Stimulated activated CD4-positive, alpha-beta T cell treated with anti-CD3 and anti-CD28 coated beads, Interleukin-1b, Interleukin-23, amount 100 ng/mL, for 24 hours (primary cell): ENCODE results near the gene DPP4.

Experiments
- DNase-seq, 4 experiments: peaks; one replicate each; pipeline ENCODE4 v3.0.0-alpha.2; 2020; ENCODE audit warnings: low read depth in 4 of 4, low spot score in 1 of 4

The DPP4 gene

GRCh38 chr2:162073888-162074631 is at the start of gene DPP4:
Gene DPP4, minus strand, starts transcription at chr2:162074215. Its CDS starts 234 bp downstream, at chr2:162073981.
- DNase-seq = peak; percentile 18 to 40 (median 29)

- no peak for DNase-seq
Measured at GRCh38 chr2:162118166-162119031, 44.4 kb upstream of the DPP4 start.

- no peak for DNase-seq
Measured at GRCh38 chr2:162116352-162116751, 42.3 kb upstream of the DPP4 start.

- no peak for DNase-seq
Measured at GRCh38 chr2:162115076-162115475, 41.1 kb upstream of the DPP4 start.

GRCh38 chr2:162114271-162114670 is 40.3 kb upstream of the DPP4 start:
- no peak for DNase-seq

GRCh38 chr2:162113776-162114168 is 39.8 kb upstream of the DPP4 start:
- DNase-seq = no peak

GRCh38 chr2:162113088-162113775 is 39.2 kb upstream of the DPP4 start:
- DNase-seq = no peak

GRCh38 chr2:162111958-162112850 is 38.2 kb upstream of the DPP4 start:
- DNase-seq = no peak

- DNase-seq = no peak
Measured at GRCh38 chr2:162107361-162107901, 33.4 kb upstream of the DPP4 start.

GRCh38 chr2:162106746-162107145 is 32.7 kb upstream of the DPP4 start:
- no peak for DNase-seq

GRCh38 chr2:162106146-162106551 is 32.1 kb upstream of the DPP4 start:
- no peak for DNase-seq

GRCh38 chr2:162103443-162104009 is 29.5 kb upstream of the DPP4 start:
- no peak for DNase-seq

- no peak for DNase-seq
Measured at GRCh38 chr2:162100579-162100978, 26.6 kb upstream of the DPP4 start.

- no peak for DNase-seq
Measured at GRCh38 chr2:162099836-162100235, 25.8 kb upstream of the DPP4 start.

- no peak for DNase-seq
Measured at GRCh38 chr2:162092658-162093556, 18.9 kb upstream of the DPP4 start.

- no peak for DNase-seq
Measured at GRCh38 chr2:162092008-162092390, 18.0 kb upstream of the DPP4 start.

- DNase-seq = no peak
Measured at GRCh38 chr2:162091325-162092007, 17.5 kb upstream of the DPP4 start.

GRCh38 chr2:162090109-162090508 is 16.1 kb upstream of the DPP4 start:
- no peak for DNase-seq

- DNase-seq = no peak
Measured at GRCh38 chr2:162086904-162087303, 12.9 kb upstream of the DPP4 start.
